Colonic mucosa (tissue), 4 donors: ENCODE data around the gene ZNF718. TPM values are rescaled to one million over a fixed set of nuclear protein-coding genes. Genes with fewer than 3 reads are reported as not detected.
A peak's percentile ranks its signal among the peaks of the same experiment; 100 is the strongest.
"Not testable (repeated sequence)": the region's sequence is repeated elsewhere in the genome, so short reads cannot be mapped to it uniquely, and the experiment has no call there.

Source experiments
- DNase-seq: peaks from one replicate; pipeline ENCODE4 v3.0.0-alpha.2; 2020
- H3K27ac ChIP-seq: fragments of 200-600 bp; one replicate; pipeline ENCODE4 v1.8.0; 2021
- H3K27me3 ChIP-seq: fragments of 200-600 bp; one replicate; pipeline ENCODE4 v1.8.0; 2021
- H3K36me3 ChIP-seq: fragments of 200-600 bp; one replicate; pipeline ENCODE4 v1.8.0; 2021
- H3K4me1 ChIP-seq: fragments of 200-600 bp; one replicate; pipeline ENCODE4 v1.8.0; 2021; ENCODE audit warnings: mild to moderate bottlenecking
- H3K4me3 ChIP-seq: fragments of 200-600 bp; one replicate; pipeline ENCODE4 v1.8.0; 2021
- H3K9ac ChIP-seq, 2 donors: one replicate each; pipeline ENCODE4 v1.7.0; 2013; ENCODE audit warnings: control low read depth in 2 of 2, low read depth in 2 of 2, low read length in 2 of 2
- H3K9me3 ChIP-seq: fragments of 200-600 bp; one replicate; pipeline ENCODE4 v1.8.0; 2021
- intact Hi-C: fragments of 100-400 bp; cut with DNase I; formaldehyde crosslinking; loops from one replicate; pipeline ENCODE4 v1.14.1; 2022
- total RNA-seq, 2 donors: library from RNA; stranded (reverse); fragmentation: NEBNext Ultra II Directional in 1 of 2; extraction: Animal tissue kit (Norgen Biotek cat#: 25700) in 1 of 2; gene quantifications; one replicate each; pipeline ENCODE4 v1.2.1, GENCODE V29; 2021
- TF ChIP-seq, protein P1 (sequence below): fragments of 200-600 bp; IDR thresholded peaks from one replicate; pipeline ENCODE4 v1.8.0; 2022; ENCODE audit warnings: antibody characterized with exemption, mild to moderate bottlenecking
- donor health status: healthy.
- donor health status: DM: no; HTN: no; CAD: no.
- donor health status: DM: no; HTN: no; CAD: no.

The ZNF718 gene
- total RNA-seq, 2 donors from 2014 or later, result 5.4 to 7.9 TPM

DNA sequence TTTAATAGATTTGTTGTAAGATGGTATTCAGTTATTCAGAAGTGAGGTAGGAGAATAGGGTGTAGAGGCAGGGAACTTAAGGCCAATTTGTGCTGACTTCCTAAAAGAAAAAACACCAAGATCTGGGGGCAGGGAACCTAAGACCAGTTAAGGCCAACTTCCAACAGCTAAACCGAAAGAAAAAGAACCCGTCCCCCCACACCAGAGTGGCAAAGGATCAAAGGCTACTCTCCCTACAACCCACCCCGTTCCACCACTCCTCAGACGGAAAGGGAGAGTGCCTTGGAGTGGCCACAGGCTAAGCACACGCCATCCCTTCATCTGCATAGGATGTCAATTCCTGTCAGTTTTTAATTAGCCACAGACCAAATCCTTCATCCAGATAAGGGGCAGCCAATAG, 3.7 kb upstream of the ZNF718 start:
- intact Hi-C loops, result no loop called here
- no peaks in the 10 kb centered on the region for H3K4me1 ChIP-seq
- no peaks in the 10 kb centered on the region for H3K36me3 ChIP-seq
- TF ChIP-seq, protein P1, sequence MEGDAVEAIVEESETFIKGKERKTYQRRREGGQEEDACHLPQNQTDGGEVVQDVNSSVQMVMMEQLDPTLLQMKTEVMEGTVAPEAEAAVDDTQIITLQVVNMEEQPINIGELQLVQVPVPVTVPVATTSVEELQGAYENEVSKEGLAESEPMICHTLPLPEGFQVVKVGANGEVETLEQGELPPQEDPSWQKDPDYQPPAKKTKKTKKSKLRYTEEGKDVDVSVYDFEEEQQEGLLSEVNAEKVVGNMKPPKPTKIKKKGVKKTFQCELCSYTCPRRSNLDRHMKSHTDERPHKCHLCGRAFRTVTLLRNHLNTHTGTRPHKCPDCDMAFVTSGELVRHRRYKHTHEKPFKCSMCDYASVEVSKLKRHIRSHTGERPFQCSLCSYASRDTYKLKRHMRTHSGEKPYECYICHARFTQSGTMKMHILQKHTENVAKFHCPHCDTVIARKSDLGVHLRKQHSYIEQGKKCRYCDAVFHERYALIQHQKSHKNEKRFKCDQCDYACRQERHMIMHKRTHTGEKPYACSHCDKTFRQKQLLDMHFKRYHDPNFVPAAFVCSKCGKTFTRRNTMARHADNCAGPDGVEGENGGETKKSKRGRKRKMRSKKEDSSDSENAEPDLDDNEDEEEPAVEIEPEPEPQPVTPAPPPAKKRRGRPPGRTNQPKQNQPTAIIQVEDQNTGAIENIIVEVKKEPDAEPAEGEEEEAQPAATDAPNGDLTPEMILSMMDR, result no peak
- no peak overlapping the region for H3K4me3 ChIP-seq
- H3K27me3 ChIP-seq, result no peaks in the 10 kb centered on the region
- no peak for DNase-seq
- no peak overlapping the region for H3K9ac ChIP-seq
- no peaks in the 10 kb centered on the region for H3K9me3 ChIP-seq
- H3K27ac ChIP-seq, result no peak overlapping the region

DNA sequence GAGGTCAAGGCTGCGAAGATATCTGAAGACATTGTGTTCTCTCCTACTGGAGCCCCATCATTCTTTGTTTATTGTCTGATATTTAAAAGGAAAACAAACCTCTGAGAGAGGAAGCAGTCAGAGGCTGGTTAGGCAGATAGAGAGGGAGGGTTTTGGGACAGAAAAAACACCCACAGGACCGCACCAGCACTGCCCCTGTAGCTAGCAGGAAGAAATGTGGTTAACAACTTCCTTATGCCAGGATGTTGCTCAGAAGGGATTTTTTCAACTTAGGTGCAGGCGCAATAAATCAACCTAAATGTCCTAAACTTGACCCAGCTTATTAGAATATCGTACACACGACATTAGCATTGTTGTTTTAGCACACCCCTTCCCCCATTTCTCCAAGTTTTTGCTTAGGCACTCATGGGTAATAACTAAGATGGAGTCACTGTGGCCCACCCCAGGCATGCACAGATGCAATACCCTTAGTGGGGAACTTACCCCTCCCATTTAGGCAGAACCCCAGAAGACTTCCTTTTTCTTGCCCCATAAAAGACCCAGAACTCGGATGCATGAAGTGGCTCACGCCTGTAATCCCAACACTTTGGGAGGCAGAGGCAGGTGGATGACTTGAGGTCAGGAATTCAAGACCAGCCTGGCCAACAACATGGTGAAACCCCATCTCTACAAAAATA, 2.8 kb upstream of the ZNF718 start:
- H3K9me3 ChIP-seq, result no peaks in the 10 kb centered on the region
- intact Hi-C loops, result no loop called here

GRCh38 chr4:123922-124274, 403 bp upstream of the ZNF718 start:
- H3K27me3 ChIP-seq, H3K4me1 ChIP-seq, H3K36me3 ChIP-seq, intact Hi-C loops, H3K9me3 ChIP-seq, DNase-seq: not testable (repeated sequence)
- Histone ChIP-seq H3K27ac (peak overlapping the region; percentile 91), H3K4me3 (peak overlapping the region; percentile 67), H3K9ac (peak overlapping the region in 1 of 2 donors; percentile 91)

More for the DNA sequence above, 2.8 kb upstream of the ZNF718 start:
- Histone ChIP-seq H3K9ac (no peak overlapping the region), H3K4me1 (no peaks in the 10 kb centered on the region), H3K36me3 (no peaks in the 10 kb centered on the region), H3K27me3 (no peaks in the 10 kb centered on the region), H3K4me3 (no peak overlapping the region), H3K27ac (no peak overlapping the region)
- DNase-seq, result no peak
- TF ChIP-seq, protein P1, result no peak

DNA sequence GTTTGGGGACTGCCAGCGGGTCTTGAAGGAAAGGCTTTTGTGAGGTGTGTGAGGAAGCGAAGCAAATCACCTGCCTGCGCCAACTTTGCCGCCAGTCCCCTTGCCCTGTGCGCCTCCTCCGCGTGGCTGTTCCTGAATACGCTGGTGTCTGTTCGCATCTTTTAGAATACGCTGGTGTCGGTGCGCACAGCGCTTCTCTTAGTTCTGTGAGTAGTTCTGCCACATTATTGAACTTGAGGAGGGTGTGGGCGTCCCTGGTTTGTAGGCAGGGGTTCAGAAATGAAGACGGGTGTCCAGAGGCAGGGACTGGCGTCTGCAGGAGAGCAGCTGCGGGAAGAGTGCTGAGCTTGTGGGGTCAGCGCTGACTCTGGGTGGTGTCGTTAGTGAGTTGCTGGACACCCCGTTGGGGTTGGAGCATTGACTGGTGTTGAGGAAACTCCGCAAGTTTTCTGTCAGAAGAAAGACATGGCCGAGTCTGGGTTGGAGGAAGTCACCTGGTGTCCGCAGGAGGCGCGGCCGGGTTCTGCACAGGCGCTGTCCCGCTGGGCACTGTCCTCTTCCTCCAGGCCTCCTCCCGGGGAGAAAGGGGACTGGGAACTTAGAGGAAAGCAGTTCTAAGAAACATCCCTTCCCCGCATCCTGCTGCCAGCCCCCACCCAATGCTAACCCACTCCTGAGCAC, 930 bp downstream of the ZNF718 start:
- TF ChIP-seq, protein P1, result no peak
- Histone ChIP-seq H3K9ac (peak overlapping the region; percentile 84 to 91), H3K9me3 (no peaks in the 10 kb centered on the region)

DNA sequence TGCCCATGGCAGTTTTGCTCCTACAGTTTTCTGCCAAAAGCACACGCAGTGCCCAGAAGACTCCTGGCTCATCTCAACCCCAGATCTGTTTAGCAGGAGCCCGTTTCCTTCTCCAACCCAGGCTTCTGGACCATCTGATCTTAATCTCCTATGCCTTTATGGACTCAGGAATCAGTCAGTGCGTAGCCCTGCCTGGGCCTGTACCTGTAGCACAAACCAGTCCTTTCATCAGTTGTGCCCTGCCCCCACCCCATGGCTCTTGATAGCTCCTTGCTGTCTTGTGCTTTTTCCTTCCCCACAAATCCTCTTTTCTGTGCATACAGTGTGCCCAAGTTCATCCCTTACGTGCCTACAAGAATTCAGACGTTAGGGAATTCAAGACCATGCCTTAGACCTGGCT, 1.5 kb downstream of the ZNF718 start:
- Histone ChIP-seq H3K9me3 (no peaks in the 10 kb centered on the region), H3K27me3 (no peaks in the 10 kb centered on the region), H3K9ac (peak overlapping the region; percentile 84 to 91), H3K36me3 (no peaks in the 10 kb centered on the region), H3K4me1 (no peaks in the 10 kb centered on the region), H3K27ac (no peak overlapping the region), H3K4me3 (peak overlapping the region; percentile 67)
- no peak for DNase-seq
- intact Hi-C loops, result no loop called here
- TF ChIP-seq, protein P1, result no peak

More for the DNA sequence above, 930 bp downstream of the ZNF718 start:
- no peaks in the 10 kb centered on the region for H3K36me3 ChIP-seq
- peak; percentile 59 for DNase-seq
- H3K4me1 ChIP-seq, result no peaks in the 10 kb centered on the region
- H3K27me3 ChIP-seq, result no peaks in the 10 kb centered on the region
- intact Hi-C loops, result no loop called here
- H3K27ac ChIP-seq, result peak overlapping the region; percentile 91
- H3K4me3 ChIP-seq, result peak overlapping the region; percentile 67

- H3K4me1 ChIP-seq, result no peaks in the 10 kb centered on the region
- intact Hi-C loops, result no loop called here
- TF ChIP-seq, protein P1, result no peak
- no peaks in the 10 kb centered on the region for H3K27me3 ChIP-seq
- no peak for DNase-seq
- no peaks in the 10 kb centered on the region for H3K36me3 ChIP-seq
- no peak overlapping the region for H3K27ac ChIP-seq
- H3K9ac ChIP-seq, result no peak overlapping the region
- no peaks in the 10 kb centered on the region for H3K9me3 ChIP-seq
- H3K4me3 ChIP-seq, result no peak overlapping the region
These were observed 8.2 kb downstream of the ZNF718 start for GRCh38 chr4:132483-132882.
